Hematopoietic multipotent progenitor cell treated with erythropoietin and hydrocortisone succinate and interleukin-3 and kit ligand, for 15 days (in vitro differentiated cells): Measurements from ENCODE around the gene MAPKBP1.

Experiments used
- DNase-seq: peaks from one replicate; pipeline ENCODE4 v3.0.0-alpha.2; 2015; ENCODE audit warnings: low spot score

Gene MAPKBP1

DNA sequence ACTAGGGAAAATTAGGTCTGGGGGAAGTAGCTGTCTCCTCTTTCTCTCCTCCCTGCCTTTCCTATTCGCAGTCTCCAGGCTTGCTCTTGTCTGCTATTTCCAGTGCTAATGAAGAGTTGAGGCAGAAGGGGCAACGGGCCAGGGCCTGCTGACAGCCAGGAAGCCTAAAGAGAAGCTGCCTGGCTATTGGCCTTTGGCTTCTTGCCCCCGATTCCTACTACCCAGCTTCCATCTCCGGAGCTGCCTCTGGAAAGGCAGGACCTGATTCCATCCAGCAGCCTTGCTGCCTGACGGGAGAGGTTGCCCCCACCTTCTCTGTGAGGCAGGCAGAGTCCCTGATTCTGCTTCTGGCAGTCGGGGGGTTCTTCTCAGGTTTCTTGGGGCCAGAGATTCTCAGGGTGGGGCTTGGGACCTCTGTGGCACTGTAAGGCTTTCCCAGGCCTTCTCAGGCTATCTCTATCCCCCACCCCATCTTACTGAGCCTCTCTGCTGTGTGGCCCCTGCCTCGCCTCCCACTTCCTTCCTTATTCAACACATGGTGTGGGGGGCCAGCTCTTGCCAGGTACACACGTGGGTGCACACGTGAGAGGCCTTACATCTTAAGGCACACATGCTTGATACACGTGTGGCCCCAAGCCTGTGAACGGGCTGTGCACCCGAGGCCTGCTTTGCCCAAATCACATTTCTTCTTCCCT lies 35.4 kb downstream of the MAPKBP1 start:
- no peak for DNase-seq

DNA sequence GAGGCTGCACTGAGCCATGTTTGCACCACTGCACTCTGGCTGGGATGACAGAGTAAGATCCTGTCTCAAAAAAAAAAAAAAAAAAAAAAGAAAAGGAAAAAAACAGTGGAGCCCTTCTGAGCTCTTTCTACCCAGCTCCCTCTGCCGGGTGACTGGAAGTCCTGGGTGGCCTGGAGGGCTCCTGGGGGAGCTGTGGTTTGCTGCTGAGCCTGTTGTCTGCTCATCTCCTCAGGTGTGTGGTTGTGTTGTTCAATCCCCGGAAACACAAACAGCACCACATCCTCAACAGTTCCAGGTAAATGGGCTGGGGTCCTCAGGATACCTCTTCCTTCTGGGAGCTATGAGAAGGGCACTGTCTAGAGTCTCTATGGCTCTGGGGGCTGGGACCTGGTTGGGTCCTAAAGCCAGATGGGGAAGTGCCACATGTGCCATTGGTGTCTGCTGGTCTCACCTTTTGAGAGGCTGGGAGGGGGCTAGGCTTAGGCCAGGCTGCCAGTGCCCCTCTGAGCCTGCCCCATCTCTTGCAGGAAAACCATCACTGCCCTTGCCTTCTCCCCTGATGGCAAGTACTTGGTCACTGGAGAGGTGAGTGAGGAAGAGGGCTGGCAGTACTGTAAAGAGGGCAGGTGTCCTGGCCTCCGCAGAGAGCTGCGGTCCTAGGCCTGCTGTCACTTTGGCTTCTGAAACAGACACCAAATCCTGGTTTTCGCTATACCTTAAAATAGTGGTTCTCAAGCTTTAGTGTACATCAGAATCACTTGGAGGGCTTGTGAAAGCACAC lies 36.6 kb downstream of the MAPKBP1 start:
- no peak for DNase-seq

GRCh38 chr15:41811432-41812195 lies 37.3 kb downstream of the MAPKBP1 start:
- DNase-seq, result peak; percentile 75

GRCh38 chr15:41812820-41813375 lies 38.6 kb downstream of the MAPKBP1 start:
- no peak for DNase-seq

GRCh38 chr15:41813426-41813825 lies 39.1 kb downstream of the MAPKBP1 start:
- no peak for DNase-seq

DNA sequence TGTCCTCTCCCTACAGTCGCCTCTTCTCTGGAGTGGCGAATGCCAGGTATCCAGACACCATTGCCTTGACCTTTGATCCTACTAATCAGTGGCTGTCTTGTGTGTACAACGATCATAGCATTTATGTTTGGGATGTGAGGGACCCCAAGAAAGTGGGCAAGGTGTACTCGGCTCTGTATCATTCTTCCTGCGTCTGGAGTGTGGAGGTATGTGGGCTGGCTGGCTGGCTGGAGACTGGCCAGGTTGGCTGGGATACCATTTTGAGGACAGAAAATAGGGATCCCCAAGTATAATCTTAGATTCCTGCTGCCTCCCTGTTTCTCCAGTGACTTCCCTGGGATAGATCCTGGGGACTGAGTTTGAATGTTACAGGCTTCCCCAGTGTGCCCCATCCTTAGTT lies 40.2 kb downstream of the MAPKBP1 start:
- no peak for DNase-seq

DNA sequence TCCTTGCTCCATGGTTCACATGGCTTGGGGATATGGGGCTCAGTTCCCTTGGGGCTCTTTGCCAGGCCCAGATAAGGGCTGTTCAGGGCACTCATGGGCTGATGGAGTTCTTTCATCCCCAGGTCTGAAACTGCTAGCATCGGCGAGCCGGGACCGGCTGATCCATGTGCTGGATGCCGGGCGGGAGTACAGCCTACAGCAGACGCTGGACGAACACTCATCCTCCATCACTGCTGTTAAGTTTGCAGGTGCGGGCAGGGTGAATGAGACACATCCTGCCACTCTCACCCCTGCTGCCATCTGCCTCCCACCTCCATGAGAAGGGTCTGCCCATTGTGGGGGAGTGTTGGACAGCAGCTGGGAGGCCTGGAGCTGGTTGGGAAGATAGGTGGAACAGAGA lies 42.5 kb downstream of the MAPKBP1 start:
- no peak for DNase-seq

DNA sequence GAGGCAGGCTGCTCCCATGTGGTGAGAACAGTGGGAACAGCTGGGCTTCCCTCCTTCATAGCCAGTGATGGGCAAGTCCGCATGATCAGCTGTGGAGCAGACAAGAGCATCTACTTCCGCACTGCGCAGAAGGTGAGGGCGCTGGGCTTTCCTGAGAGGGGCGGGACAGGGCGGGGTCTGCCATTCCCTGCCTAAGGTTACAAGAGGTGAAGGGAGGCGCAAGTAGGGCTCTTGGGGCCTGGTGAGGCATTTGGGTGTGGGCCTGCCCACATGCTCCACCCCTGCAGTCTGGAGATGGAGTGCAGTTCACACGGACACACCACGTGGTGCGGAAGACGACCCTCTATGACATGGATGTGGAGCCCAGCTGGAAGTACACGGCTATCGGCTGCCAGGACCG lies 43.0 kb downstream of the MAPKBP1 start:
- no peak for DNase-seq

DNA sequence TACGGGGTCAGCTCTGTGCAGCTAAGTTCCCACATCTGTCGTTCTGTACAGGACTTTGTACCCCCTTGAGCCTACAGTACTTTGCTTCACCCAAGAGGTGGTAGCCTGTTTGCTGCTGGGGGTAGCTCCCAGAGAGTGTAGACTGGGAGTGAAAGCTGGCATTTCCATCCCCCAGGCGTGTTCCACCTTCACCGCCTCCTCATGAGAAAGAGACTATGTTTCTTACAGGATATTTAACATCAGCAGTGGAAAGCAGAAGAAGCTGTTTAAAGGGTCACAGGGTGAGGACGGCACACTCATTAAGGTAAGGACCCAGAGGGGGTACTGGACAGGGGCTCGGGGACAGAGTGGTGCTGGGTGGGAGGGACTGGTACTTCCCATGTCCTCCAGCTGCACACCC lies 43.5 kb downstream of the MAPKBP1 start:
- no peak for DNase-seq

DNA sequence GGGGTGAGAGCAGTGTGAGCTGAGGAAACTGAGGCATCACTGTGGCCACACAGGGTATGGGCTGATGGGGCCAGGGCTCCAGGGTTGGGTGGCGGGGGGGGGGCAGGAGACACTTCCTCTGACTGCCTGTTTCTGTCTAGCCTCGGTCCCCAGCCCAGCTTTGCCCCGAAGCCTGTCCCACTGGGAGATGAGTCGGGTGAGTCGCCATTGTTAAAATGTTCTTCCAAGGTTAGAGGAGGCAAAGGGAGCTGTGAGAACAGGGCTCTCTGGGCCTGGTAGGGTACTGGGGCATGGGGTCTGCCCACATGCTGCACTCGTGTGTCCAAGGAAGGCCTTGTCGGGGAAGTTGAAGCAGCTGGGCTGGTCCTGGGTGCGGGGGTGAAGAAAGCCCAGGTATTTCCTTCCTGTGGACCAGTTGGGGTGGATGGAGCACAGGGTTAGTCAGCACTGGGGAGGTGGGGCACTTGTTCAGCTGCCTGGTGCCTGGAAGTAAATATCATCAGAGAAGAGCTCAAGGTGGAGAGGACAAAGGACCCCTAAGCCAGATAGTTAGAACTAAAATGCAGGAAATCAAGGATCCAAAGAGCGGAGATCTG lies 45.3 kb downstream of the MAPKBP1 start:
- no peak for DNase-seq

DNA sequence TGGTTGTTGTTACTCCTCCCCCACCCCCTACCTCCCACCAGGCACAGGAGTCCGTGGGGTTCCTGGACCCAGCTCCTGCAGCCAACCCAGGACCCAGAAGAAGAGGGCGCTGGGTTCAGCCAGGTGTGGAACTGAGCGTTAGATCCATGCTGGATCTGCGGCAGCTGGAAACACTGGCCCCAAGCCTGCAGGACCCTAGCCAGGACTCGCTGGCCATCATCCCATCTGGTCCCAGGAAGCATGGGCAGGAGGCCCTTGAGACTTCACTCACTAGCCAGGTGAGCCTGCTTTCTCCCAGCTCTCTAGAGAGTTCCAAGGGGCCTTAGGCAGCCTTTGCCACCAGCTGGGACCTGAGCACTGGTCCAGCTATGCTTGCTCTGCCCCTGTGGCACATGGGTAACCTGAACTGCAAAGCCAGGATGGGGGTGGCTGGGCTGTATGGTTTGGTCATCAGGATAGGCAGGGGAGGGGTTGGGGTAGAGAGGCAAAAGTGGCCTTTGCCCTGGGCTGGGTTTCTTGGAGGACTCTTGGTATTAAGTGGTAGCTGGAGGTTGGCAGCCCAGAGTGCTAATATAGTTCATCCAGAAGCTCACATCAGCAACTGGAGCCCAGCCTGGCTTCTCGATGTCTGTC lies 46.6 kb downstream of the MAPKBP1 start:
- DNase-seq, result no peak

DNA sequence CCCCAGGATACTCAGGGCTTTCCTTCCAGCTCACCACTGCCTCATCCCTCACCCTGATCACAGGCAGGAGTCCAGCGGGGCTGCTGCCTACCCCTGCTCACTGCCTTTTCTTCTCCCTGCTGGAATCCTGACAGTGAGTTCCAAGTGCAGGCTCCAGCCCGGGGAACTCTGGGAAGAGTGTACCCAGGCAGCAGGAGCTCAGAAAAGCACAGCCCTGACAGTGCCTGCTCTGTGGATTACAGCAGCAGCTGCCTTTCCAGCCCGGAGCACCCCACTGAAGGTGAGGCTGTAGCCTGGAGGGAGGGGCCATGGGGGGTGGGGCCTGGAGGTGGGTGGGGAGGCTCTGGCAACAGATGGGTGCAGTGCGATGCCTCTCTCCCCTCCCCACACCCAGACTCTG lies 47.5 kb downstream of the MAPKBP1 start:
- no peak for DNase-seq

DNA sequence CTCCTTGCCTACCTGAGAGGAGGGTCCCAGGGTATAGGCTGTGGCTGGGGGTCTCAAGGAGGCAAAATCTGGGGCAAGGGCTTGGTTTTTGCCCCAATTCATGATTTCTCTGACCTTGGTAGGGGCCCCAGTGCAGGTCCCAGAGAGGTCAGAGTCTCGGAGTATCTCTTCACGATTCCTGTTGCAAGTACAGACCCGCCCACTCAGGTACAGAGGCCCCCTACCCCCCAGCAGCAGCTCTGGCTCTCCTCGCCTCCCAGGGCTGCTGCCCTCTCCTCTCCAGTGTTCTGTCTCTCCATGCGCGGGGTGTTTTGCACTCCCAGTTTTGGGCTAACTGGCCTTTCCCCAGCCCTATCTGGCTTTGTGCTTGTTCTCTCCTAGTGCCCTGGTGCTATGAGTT lies 48.2 kb downstream of the MAPKBP1 start:
- no peak for DNase-seq

DNA sequence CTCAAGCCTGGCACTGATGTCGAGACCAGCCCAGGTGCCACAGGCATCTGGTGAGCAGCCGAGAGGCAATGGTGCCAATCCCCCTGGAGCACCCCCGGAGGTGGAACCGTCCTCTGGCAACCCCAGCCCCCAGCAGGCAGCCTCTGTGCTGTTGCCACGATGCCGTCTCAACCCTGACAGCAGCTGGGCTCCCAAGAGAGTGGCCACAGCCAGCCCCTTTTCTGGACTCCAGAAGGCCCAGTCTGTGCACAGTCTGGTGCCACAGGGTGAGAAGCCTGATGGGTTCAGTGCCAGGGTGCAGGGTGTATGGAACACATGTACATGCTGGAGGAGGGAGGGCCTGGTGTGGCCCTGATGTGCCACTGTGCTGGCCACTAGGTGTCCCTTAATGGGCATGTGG lies 48.7 kb downstream of the MAPKBP1 start:
- DNase-seq, result no peak

GRCh38 chr15:41823502-41823901 lies 49.2 kb downstream of the MAPKBP1 start:
- DNase-seq, result no peak

GRCh38 chr15:41824062-41824745 lies 49.9 kb downstream of the MAPKBP1 start:
- no peak for DNase-seq

DNA sequence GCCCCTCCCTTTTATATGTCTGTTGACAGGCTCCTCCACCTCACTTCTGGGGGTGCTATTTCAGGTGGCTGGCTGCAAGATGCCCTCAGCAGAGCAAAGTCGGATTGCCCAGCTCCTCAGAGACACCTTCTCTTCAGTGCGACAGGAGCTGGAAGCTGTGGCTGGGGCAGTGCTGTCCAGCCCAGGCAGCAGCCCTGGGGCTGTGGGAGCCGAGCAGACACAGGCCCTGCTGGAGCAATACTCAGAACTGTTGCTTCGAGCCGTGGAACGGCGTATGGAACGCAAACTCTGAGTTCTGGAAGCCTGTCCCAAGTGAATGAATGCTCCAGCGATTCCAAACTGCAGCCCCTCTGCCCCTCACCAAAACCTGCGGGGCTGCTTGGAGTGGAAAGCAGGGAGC lies 50.9 kb downstream of the MAPKBP1 start:
- no peak for DNase-seq

DNA sequence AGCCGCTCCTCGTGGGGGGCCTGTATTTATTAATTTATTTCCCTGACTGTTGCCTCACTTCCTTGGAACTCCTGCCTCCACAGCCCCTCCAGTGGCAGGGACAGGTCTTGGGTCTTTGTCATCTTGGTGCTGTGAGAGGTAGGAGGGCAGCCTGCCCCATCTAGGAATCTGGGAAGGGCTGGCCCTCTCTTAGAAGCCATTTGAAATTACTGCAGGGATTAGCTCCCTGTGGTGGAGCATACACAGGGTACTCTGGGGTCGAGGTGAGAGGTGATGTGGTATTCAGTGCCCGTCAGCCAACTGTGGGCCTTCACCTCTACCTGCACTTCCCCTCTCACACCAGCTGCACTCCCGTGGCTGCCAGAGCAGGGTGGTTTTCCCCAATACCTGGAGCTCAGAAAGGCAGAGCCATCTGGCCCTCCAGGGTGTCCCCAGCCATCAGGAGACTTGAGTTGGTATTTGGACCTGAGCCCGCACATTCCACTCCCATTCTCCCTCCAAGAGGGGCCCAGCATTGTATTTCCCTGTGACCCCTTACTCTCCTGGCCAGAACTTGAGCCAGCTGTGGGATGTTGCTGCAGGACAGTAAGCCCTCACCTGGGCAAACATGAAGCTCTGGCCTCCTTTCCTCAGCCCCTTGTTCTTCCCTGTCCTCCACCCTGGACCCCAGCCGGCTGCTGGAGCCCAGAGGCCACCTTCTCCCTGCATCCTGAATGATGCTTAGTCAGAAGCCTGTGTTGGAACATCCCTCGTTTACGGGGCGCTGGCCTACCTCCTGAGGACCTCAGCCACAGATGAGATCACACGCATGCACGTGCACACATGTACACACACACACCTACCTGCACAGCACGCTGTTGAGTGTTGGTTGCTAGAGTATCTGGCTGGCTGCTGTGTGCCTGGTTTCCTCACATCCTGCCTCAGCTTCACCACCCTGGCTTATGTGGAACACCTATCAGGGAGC lies 51.6 kb downstream of the MAPKBP1 start:
- DNase-seq, result no peak

DNA sequence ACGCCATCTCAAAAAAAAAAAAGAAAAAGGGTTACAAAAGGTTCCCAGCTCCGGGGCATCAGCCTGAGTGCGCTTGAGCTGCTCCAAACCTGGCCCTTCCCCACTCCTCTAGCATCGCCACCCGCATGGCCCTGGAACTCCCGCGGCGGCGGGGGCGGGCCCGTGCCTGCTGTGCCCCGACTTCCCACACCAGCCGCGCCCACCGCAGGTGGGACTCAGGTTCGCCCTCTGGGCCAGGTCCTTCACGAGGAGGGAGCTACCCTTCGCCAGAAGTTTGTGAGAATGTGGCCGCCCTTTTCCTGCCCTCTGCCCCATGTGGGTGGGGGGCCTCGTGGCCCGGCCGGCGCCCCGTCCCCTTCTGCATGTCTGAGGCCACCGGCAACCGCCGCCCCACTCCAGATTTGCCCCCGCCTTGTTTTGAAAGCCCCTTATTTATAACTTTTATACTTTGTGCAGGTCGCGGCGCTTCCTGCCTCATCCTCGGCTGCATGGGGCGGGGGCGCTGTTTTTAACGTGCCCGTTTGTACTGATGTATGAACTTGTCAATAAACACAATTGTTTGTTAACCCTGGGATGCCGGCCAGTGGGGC lies 53.1 kb downstream of the MAPKBP1 start:
- DNase-seq, result no peak
